GM23338 (cell line): ENCODE measurements around the gene AKT1S1. TPM values are rescaled to one million over a fixed set of nuclear protein-coding genes. Genes with fewer than 3 reads are reported as not detected.

Experiments used
- ATAC-seq: fragments of 200-7000 bp; cut with Tn5 transposase; 3 replicates; pipeline ENCODE4 v1.9.1; 2020
- DNase-seq: peaks from one replicate; pipeline ENCODE4 v3.0.0-alpha.2; 2015; ENCODE audit warnings: low spot score
- H2AFZ ChIP-seq: fragments of 200-600 bp; sonication (generic); 2 replicates; pipeline ENCODE4 v1.8.0; 2016; ENCODE audit warnings: antibody characterized with exemption, mild to moderate bottlenecking, moderate library complexity
- H3F3A ChIP-seq: fragments of 200-600 bp; sonication (generic); replicated peaks from 2 replicates; pipeline ENCODE4 v1.8.0; 2017; ENCODE audit warnings: antibody characterized with exemption, mixed run types, low read depth
- H3K27ac ChIP-seq: fragments of 200-600 bp; sonication (generic); 2 replicates; pipeline ENCODE4 v1.6.1; 2016; ENCODE audit warnings: low read depth
- H3K27me3 ChIP-seq: fragments of 200-600 bp; sonication (generic); 2 replicates; pipeline ENCODE4 v1.8.0; 2016; ENCODE audit warnings: mild to moderate bottlenecking, mixed run types, moderate library complexity; ENCODE audit not compliant: insufficient read depth
- H3K36me3 ChIP-seq: fragments of 200-600 bp; sonication (generic); 2 replicates; pipeline ENCODE4 v1.8.0; 2016; ENCODE audit warnings: mild to moderate bottlenecking; ENCODE audit not compliant: insufficient read depth
- H3K4me1 ChIP-seq: fragments of 200-600 bp; sonication (generic); 2 replicates; pipeline ENCODE4 v1.8.0; 2016; ENCODE audit warnings: mild to moderate bottlenecking, moderate library complexity; ENCODE audit not compliant: insufficient read depth
- H3K4me2 ChIP-seq: fragments of 200-600 bp; sonication (generic); 2 replicates; pipeline ENCODE4 v1.7.1; 2017; ENCODE audit warnings: mixed run types
- H3K4me3 ChIP-seq: fragments of 200-600 bp; sonication (generic); 2 replicates; pipeline ENCODE4 v1.6.1; 2016; ENCODE audit warnings: mixed run types
- H3K79me2 ChIP-seq: fragments of 200-600 bp; sonication (generic); replicated peaks from 2 replicates; pipeline ENCODE4 v1.8.0; 2017; ENCODE audit warnings: mild to moderate bottlenecking; ENCODE audit not compliant: insufficient read depth
- H3K9me2 ChIP-seq: fragments of 200-600 bp; sonication (generic); 2 replicates; pipeline ENCODE4 v1.8.0; 2017; ENCODE audit not compliant: insufficient read depth
- H4K20me1 ChIP-seq: fragments of 200-600 bp; sonication (generic); replicated peaks from 2 replicates; pipeline ENCODE4 v1.8.0; 2017; ENCODE audit warnings: mild to moderate bottlenecking; ENCODE audit not compliant: insufficient read depth
- H3K27ac Mint-ChIP-seq: 2 replicates; pipeline ENCODE4 v1.8.0; 2020; ENCODE audit warnings: inconsistent platforms, mild to moderate bottlenecking, moderate library complexity, mixed read lengths
- H3K27me3 Mint-ChIP-seq: 3 replicates; pipeline ENCODE4 v1.8.0; 2022; ENCODE audit warnings: low read depth, mild to moderate bottlenecking, moderate library complexity, mixed read lengths, inconsistent platforms; ENCODE audit not compliant: insufficient read depth, poor library complexity
- H3K36me3 Mint-ChIP-seq: 3 replicates; pipeline ENCODE4 v1.8.0; 2021; ENCODE audit warnings: low read depth, mild to moderate bottlenecking, inconsistent platforms, moderate library complexity, mixed read lengths
- H3K4me1 Mint-ChIP-seq: 3 replicates; pipeline ENCODE4 v1.8.0; 2020; ENCODE audit warnings: mild to moderate bottlenecking, inconsistent platforms, mixed read lengths
- H3K4me3 Mint-ChIP-seq: 3 replicates; pipeline ENCODE4 v1.8.0; 2021; ENCODE audit warnings: moderate library complexity, mild to moderate bottlenecking, inconsistent platforms, mixed read lengths
- H3K9me3 Mint-ChIP-seq: 3 replicates; pipeline ENCODE4 v1.8.0; 2020; ENCODE audit warnings: moderate library complexity, mild to moderate bottlenecking, inconsistent platforms, mixed read lengths
- EZH2phosphoT487 ChIP-seq: fragments of 200-600 bp; sonication (generic); IDR thresholded peaks from one replicate; pipeline ENCODE4 v1.8.1; 2018; ENCODE audit warnings: antibody characterized with exemption; ENCODE audit not compliant: unreplicated experiment
- NANOG ChIP-seq: IDR thresholded peaks from 2 replicates; pipeline ENCODE4 v1.6.1; 2016; ENCODE audit warnings: antibody characterized with exemption, borderline replicate concordance
- ZNF114 ChIP-seq: fragments of 250-450 bp; sonication (Bioruptor Pico); IDR thresholded peaks from 2 replicates; pipeline ENCODE4 v1.5.0; 2020; ENCODE audit warnings: mild to moderate bottlenecking, moderate library complexity
- polyA plus RNA-seq: library from polyadenylated mRNA; unstranded; fragments of >200 nt; fragmentation: Nextera tagmentation; extraction: Ambion mirVana; gene quantifications from 2 replicates; pipeline ENCODE4 v1.2.1, GENCODE V29; 2016
- total RNA-seq: library from RNA; depleted of rRNA; stranded (reverse); fragments of >200 nt; shearing (Covaris generic); gene quantifications from 2 replicates; pipeline ENCODE4 v1.2.3, GENCODE V29; 2014
- TF ChIP-seq, protein P1 (sequence below), 2 experiments: fragments of 200-600 bp in 1 of 2; sonication (generic) in 1 of 2; conservative IDR thresholded peaks; 2 replicates each; pipeline versions ENCODE4 v1.5.1 to v1.6.1; 2016 to 2017; ENCODE audit warnings: antibody characterized with exemption in 2 of 2, low read depth in 2 of 2, mild to moderate bottlenecking in 2 of 2, moderate library complexity in 1 of 2
- TF ChIP-seq, protein P2 (sequence below): fragments of 250-450 bp; sonication (Bioruptor Pico); IDR thresholded peaks from 2 replicates; pipeline ENCODE4 v1.5.0; 2020; ENCODE audit warnings: mild to moderate bottlenecking, moderate library complexity

Gene AKT1S1
- total and polyA plus RNA-seq, 2 experiments from 2014 or later = 21.5 to 28.6 TPM

DNA sequence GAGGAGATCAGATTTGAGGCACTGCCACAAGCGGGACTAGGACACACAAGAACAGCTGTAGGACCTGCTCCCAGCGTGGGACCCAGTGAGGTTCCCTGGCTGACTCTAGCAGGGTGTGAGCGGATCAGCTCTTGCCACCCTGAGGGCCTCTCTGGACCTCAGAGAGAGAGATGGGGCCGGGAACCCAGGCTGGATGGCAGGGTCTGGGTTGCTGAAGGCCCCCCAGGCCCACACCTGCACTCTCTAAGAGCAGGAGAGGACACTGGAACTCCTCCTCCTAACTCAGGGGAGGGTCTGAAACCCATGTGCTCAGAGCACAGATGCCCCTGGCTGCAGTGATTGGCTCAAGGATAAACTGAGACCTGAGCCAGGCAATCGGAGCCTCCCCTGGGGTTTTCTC is 33.0 kb upstream of the AKT1S1 start:
- Histone ChIP-seq H3K27ac (no peak overlapping the region), H3K9me2 (no peaks in the 10 kb centered on the region), H4K20me1 (peaks cover 55% of the 10 kb centered on the region), H3K79me2 (peaks cover 18% of the 10 kb centered on the region), H3K36me3 (peaks cover 9% of the 10 kb centered on the region; the same call in 1 of the 2 replicates), H3K4me3 (no peak overlapping the region), H3K4me1 (peaks cover 10% of the 10 kb centered on the region), H3F3A (peaks cover 18% of the 10 kb centered on the region; the same call in 1 of the 2 replicates), H3K4me2 (no peak overlapping the region), H2AFZ (no peak overlapping the region), H3K27me3 (no peaks in the 10 kb centered on the region)
- Mint-ChIP-seq H3K27me3 (peaks cover 26% of the 10 kb centered on the region), H3K36me3 (peaks cover 84% of the 10 kb centered on the region), H3K9me3 (no peaks in the 10 kb centered on the region; the same call in 1 of the 3 replicates), H3K27ac (no peak overlapping the region), H3K4me1 (peaks cover 20% of the 10 kb centered on the region), H3K4me3 (no peak overlapping the region)
- ATAC-seq = no peak
- DNase-seq = no peak
- TF ChIP-seq, protein P1, sequence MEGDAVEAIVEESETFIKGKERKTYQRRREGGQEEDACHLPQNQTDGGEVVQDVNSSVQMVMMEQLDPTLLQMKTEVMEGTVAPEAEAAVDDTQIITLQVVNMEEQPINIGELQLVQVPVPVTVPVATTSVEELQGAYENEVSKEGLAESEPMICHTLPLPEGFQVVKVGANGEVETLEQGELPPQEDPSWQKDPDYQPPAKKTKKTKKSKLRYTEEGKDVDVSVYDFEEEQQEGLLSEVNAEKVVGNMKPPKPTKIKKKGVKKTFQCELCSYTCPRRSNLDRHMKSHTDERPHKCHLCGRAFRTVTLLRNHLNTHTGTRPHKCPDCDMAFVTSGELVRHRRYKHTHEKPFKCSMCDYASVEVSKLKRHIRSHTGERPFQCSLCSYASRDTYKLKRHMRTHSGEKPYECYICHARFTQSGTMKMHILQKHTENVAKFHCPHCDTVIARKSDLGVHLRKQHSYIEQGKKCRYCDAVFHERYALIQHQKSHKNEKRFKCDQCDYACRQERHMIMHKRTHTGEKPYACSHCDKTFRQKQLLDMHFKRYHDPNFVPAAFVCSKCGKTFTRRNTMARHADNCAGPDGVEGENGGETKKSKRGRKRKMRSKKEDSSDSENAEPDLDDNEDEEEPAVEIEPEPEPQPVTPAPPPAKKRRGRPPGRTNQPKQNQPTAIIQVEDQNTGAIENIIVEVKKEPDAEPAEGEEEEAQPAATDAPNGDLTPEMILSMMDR (conservative IDR thresholded peaks at IDR 0.05; ENCODE audit: low read depth in 2 of 2) = no peak
- TF ChIP-seq NANOG (no peak), EZH2phosphoT487 (no peak), ZNF114 (no peak)
- TF ChIP-seq, protein P2, sequence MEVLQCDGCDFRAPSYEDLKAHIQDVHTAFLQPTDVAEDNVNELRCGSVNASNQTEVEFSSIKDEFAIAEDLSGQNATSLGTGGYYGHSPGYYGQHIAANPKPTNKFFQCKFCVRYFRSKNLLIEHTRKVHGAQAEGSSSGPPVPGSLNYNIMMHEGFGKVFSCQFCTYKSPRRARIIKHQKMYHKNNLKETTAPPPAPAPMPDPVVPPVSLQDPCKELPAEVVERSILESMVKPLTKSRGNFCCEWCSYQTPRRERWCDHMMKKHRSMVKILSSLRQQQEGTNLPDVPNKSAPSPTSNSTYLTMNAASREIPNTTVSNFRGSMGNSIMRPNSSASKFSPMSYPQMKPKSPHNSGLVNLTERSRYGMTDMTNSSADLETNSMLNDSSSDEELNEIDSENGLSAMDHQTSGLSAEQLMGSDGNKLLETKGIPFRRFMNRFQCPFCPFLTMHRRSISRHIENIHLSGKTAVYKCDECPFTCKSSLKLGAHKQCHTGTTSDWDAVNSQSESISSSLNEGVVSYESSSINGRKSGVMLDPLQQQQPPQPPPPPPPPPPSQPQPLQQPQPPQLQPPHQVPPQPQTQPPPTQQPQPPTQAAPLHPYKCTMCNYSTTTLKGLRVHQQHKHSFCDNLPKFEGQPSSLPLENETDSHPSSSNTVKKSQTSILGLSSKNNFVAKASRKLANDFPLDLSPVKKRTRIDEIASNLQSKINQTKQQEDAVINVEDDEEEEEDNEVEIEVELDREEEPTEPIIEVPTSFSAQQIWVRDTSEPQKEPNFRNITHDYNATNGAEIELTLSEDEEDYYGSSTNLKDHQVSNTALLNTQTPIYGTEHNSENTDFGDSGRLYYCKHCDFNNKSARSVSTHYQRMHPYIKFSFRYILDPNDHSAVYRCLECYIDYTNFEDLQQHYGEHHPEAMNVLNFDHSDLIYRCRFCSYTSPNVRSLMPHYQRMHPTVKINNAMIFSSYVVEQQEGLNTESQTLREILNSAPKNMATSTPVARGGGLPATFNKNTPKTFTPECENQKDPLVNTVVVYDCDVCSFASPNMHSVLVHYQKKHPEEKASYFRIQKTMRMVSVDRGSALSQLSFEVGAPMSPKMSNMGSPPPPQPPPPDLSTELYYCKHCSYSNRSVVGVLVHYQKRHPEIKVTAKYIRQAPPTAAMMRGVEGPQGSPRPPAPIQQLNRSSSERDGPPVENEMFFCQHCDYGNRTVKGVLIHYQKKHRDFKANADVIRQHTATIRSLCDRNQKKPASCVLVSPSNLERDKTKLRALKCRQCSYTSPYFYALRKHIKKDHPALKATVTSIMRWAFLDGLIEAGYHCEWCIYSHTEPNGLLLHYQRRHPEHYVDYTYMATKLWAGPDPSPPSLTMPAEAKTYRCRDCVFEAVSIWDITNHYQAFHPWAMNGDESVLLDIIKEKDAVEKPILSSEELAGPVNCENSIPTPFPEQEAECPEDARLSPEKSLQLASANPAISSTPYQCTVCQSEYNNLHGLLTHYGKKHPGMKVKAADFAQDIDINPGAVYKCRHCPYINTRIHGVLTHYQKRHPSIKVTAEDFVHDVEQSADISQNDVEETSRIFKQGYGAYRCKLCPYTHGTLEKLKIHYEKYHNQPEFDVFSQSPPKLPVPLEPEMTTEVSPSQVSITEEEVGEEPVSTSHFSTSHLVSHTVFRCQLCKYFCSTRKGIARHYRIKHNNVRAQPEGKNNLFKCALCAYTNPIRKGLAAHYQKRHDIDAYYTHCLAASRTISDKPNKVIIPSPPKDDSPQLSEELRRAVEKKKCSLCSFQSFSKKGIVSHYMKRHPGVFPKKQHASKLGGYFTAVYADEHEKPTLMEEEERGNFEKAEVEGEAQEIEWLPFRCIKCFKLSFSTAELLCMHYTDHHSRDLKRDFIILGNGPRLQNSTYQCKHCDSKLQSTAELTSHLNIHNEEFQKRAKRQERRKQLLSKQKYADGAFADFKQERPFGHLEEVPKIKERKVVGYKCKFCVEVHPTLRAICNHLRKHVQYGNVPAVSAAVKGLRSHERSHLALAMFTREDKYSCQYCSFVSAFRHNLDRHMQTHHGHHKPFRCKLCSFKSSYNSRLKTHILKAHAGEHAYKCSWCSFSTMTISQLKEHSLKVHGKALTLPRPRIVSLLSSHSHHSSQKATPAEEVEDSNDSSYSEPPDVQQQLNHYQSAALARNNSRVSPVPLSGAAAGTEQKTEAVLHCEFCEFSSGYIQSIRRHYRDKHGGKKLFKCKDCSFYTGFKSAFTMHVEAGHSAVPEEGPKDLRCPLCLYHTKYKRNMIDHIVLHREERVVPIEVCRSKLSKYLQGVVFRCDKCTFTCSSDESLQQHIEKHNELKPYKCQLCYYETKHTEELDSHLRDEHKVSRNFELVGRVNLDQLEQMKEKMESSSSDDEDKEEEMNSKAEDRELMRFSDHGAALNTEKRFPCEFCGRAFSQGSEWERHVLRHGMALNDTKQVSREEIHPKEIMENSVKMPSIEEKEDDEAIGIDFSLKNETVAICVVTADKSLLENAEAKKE (CRISPR knock-in tag) = no peak
